Bronchial epithelial cell (primary cell): ENCODE measurements around the gene FARS2. TPM values are rescaled to one million over a fixed set of nuclear protein-coding genes. Genes with fewer than 3 reads are reported as not detected.

Experiments
- DNase-seq: peaks from one replicate; pipeline ENCODE4 v3.0.0-alpha.2; 2010; ENCODE audit warnings: low read depth
- FAIRE-seq: peaks from 2 replicates; lab custom pipeline; 2011; peaks lifted over from hg19 to GRCh38; lab: Jason Lieb, UNC
- H3K27me3 ChIP-seq: 2 replicates; pipeline ENCODE4 v1.5.1; 2011; ENCODE audit warnings: low read length; ENCODE audit not compliant: control insufficient read depth, insufficient read depth
- H3K36me3 ChIP-seq: 2 replicates; pipeline ENCODE4 v1.5.1; 2011; ENCODE audit warnings: low read length; ENCODE audit not compliant: control insufficient read depth, insufficient read depth
- H3K4me3 ChIP-seq: 2 replicates; pipeline ENCODE4 v1.5.1; 2011; ENCODE audit warnings: mild to moderate bottlenecking, low read depth, low read length, control low read depth
- total RNA-seq: library from RNA; depleted of rRNA; stranded (reverse); fragments of >200 nt; gene quantifications from 2 replicates; pipeline ENCODE4 v1.2.1, GENCODE V29; 2014
- TF ChIP-seq, protein P1 (sequence below): IDR thresholded peaks from 2 replicates; pipeline ENCODE4 v1.5.1; 2011; ENCODE audit warnings: mild to moderate bottlenecking, moderate library complexity, low read length, control low read depth, inconsistent platforms; ENCODE audit not compliant: insufficient read depth, severe bottlenecking

The FARS2 gene
- total RNA-seq, 1 donor from 2014 or later: 27.4 TPM

DNA sequence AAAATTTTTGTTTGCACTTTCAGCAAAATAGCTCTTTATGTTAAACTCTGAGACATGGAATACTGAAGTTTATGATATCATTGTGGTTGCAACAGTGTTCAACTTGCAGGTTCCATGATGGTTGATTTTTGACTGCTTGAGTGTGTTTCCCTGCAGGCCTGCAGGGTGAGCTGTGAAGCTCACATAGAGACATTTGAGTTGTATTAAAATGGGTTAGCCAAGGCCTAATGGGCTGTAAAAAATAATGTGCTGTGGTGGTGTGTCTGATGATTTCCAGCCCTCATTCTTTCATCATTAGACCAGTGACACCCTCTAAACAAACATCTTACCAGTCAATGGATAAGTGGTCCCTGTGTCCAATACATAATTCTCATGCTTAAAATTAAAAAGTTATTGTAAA lies 321.4 kb downstream of the FARS2 start:
- TF ChIP-seq, protein P1, sequence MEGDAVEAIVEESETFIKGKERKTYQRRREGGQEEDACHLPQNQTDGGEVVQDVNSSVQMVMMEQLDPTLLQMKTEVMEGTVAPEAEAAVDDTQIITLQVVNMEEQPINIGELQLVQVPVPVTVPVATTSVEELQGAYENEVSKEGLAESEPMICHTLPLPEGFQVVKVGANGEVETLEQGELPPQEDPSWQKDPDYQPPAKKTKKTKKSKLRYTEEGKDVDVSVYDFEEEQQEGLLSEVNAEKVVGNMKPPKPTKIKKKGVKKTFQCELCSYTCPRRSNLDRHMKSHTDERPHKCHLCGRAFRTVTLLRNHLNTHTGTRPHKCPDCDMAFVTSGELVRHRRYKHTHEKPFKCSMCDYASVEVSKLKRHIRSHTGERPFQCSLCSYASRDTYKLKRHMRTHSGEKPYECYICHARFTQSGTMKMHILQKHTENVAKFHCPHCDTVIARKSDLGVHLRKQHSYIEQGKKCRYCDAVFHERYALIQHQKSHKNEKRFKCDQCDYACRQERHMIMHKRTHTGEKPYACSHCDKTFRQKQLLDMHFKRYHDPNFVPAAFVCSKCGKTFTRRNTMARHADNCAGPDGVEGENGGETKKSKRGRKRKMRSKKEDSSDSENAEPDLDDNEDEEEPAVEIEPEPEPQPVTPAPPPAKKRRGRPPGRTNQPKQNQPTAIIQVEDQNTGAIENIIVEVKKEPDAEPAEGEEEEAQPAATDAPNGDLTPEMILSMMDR: no peak
- FAIRE-seq: no peak
- H3K4me3 ChIP-seq: no peak overlapping the region
- H3K27me3 ChIP-seq: no peaks in the 10 kb centered on the region
- H3K36me3 ChIP-seq: no peaks in the 10 kb centered on the region
- no peak for DNase-seq

DNA sequence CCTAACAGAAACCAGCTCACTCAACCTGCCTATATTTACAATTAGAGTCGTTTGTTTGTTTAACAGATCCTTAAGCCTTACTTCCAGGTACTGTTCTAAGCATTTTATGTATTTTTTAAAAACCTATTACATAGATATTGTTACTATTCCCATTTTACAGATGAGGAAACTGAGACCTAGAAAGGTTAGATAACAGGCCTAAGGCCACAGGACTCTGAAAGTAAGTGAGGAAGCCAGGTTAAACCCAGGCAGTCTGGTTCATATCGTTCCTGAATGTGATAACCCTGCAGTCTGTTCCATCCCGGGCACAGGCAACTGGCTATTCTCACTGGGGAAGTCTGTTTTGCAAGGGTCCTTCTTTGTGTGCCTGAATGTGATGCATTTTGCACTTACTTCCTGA lies 322.2 kb downstream of the FARS2 start:
- no peak for FAIRE-seq
- H3K27me3 ChIP-seq: no peaks in the 10 kb centered on the region
- TF ChIP-seq, protein P1: no peak
- DNase-seq: no peak
- no peaks in the 10 kb centered on the region for H3K36me3 ChIP-seq
- no peak overlapping the region for H3K4me3 ChIP-seq

DNA sequence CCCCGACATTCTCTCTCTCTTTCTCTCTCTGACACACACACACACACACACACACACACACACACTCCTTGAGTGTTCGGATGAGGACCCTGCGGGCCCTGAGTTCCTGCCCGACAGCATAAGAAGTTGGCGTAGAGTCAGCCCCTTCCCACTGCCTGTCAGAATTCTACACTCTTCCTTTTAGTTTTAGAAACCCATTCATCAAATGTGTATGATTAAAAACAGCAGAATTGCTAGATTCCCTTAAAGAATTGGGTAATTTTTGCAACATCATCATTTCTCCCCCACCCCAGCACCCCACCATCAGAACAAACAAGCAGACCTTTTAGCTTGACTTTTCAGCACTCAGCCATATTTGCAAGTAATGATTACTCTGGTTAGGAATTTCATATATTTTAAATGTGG lies 322.8 kb downstream of the FARS2 start:
- TF ChIP-seq, protein P1: no peak
- DNase-seq (no peak), FAIRE-seq (no peak)
- Histone ChIP-seq H3K27me3 (no peaks in the 10 kb centered on the region), H3K4me3 (no peak overlapping the region), H3K36me3 (no peaks in the 10 kb centered on the region)

DNA sequence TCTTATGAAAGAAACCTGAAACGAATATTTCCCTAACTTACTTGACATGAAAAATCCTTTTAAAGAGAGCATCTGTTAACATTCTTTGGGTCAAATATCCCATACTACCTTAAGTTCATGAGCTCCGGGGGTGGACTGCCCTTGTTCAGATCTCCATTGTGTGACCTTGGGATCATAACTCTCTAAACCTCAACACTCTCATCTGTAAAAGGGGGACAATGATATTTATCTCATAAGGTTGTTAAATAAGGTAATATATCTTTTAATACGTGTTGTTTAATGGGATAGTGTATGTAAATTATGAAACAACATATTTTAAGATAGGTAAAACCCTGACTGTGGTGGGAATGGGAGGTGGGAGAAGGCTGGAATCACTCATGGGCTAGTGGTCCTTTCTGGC lies 326.3 kb downstream of the FARS2 start:
- H3K4me3 ChIP-seq: no peak overlapping the region
- TF ChIP-seq, protein P1: no peak
- H3K27me3 ChIP-seq: no peaks in the 10 kb centered on the region
- DNase-seq (no peak), FAIRE-seq (no peak)
- no peaks in the 10 kb centered on the region for H3K36me3 ChIP-seq

DNA sequence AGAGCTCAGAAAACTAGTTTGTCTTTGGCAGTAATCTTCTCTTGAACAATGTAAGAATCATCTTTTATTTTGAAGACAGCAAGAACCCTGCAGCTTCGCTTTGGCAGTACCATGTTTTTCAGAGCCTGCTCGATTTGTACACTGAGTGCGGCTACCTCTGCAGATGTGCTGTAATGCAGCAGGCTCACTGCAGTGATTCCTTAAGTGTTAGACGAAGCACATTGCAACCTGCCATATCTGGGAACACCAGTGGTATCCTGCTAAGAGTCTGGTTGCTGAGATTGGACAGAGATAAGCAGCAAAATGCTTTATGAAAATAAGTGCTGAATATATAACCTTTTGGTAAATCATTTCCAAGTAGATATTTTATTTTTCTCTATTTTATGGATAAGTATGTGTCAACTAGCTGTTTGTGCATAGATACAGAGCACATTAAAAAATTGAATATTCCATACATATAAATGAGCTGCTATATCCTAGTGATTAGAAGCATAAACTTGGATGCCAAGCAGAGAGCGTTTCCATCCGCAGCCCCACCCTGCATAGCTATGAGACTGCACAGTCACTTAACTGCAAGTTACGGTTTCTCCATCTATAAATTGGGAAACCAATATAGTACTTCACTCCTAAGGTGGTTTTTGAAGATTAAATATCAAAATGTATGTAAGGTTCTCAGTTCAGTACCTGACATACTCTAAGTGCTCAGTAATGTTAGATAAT lies 328.3 kb downstream of the FARS2 start:
- TF ChIP-seq, protein P1: no peak
- no peak for FAIRE-seq
- no peaks in the 10 kb centered on the region for H3K27me3 ChIP-seq

DNA sequence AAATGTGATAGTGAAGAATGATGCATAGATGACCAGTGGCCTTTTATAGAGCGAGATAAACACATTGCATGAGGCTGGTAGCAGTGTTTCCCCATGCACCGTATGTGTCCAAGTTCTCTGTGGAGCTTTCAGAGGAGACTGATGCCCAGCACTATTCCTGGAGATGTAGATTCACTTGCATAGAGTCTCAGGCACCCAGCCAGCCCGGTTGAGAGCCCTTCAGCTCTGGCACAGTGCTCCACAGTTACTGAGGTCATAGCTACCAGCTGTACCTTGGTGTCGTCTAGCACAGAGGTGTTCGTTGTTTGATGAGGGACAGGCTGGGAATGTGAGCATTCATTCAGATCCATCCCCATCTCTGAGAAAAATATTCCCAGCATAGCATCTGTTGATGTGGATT lies 328.9 kb downstream of the FARS2 start:
- Histone ChIP-seq H3K4me3 (no peak overlapping the region), H3K36me3 (no peaks in the 10 kb centered on the region), H3K27me3 (no peaks in the 10 kb centered on the region)
- no peak for DNase-seq
- TF ChIP-seq, protein P1: no peak
- FAIRE-seq: peak; percentile 50

More for the DNA sequence above, 328.3 kb downstream of the FARS2 start:
- Histone ChIP-seq H3K36me3 (no peaks in the 10 kb centered on the region), H3K4me3 (no peak overlapping the region)
- DNase-seq: no peak
